HepG2 (cell line): ENCODE results near the gene ZNF608. TPM values are rescaled to one million over a fixed set of nuclear protein-coding genes. Genes with fewer than 3 reads are reported as not detected.

ENCODE experiments used
- ATAC-seq: fragments of 200-7000 bp; cut with Tn5 transposase; 3 replicates; pipeline ENCODE4 v1.9.1; 2020; ENCODE audit warnings: mild to moderate bottlenecking, moderate library complexity
- BruUV-seq: library from RNA; stranded (reverse); fragments of 400-500 nt; replicated peaks from 2 replicates; lab custom pipeline; 2021; lab: Mats Ljungman, UMichigan
- CTCF ChIA-PET: fragments of 300-600 bp; formaldehyde crosslinking; extraction: SDS; loops from one replicate; lab custom pipeline; 2021; ENCODE audit warnings: low total read pairs, inconsistent platforms, low intra/inter-chr PET ratio; lab: Yijun Ruan, JAX
- POLR2A ChIA-PET: fragments of 350-600 bp; sonication (Branson Sonifier 250); formaldehyde crosslinking; loops from one replicate; lab custom pipeline; 2020; ENCODE audit warnings: antibody characterized with exemption, inconsistent platforms; lab: Yijun Ruan, JAX
- DNase-seq: peaks from one replicate; pipeline ENCODE4 v3.0.0-alpha.2; 2015; ENCODE audit warnings: low spot score
- FAIRE-seq: peaks from 3 replicates; lab custom pipeline; 2011; peaks lifted over from hg19 to GRCh38; lab: Jason Lieb, UNC
- H2AFZ ChIP-seq: one replicate; pipeline ENCODE4 v1.6.1; 2011; ENCODE audit warnings: low read length, inconsistent platforms
- H3K27ac ChIP-seq: fragments of 300-600 bp; 3 replicates; pipeline ENCODE4 v1.8.0; 2011; ENCODE audit warnings: mixed run types, mild to moderate bottlenecking, mixed read lengths, low read length, inconsistent platforms; ENCODE audit not compliant: insufficient read depth; ENCODE audit errors: extremely low read length
- H3K27me3 ChIP-seq, 2 experiments: fragments of 200-600 bp in 1 of 2; 2 replicates in 1 of 2; 3 replicates in 1 of 2; pipeline versions ENCODE4 v1.6.0 to v1.8.0; 2011; ENCODE audit warnings: low read length in 2 of 2, mild to moderate bottlenecking in 2 of 2, moderate library complexity in 2 of 2, inconsistent platforms in 1 of 2; ENCODE audit not compliant: insufficient read depth in 2 of 2, control insufficient read depth in 1 of 2
- H3K36me3 ChIP-seq, 2 experiments: fragments of 200-600 bp in 1 of 2; replicated peaks in 1 of 2; 2 replicates in 1 of 2; 3 replicates in 1 of 2; pipeline versions ENCODE4 v1.5.1 to v1.8.0; 2011; ENCODE audit warnings: low read length in 2 of 2, inconsistent platforms in 1 of 2; ENCODE audit not compliant: insufficient read depth in 2 of 2, control insufficient read depth in 1 of 2
- H3K4me1 ChIP-seq: 2 replicates; pipeline ENCODE4 v1.5.1; 2012; ENCODE audit warnings: low read length, inconsistent platforms; ENCODE audit not compliant: insufficient read depth
- H3K4me2 ChIP-seq: 2 replicates; pipeline ENCODE4 v1.6.0; 2011; ENCODE audit warnings: low read depth, low read length, inconsistent platforms
- H3K4me3 ChIP-seq, 3 experiments: fragments of 200-600 bp in 1 of 3; sonication (generic), shearing (Covaris generic) in 1 of 3; replicated peaks in 1 of 3; 2 replicates each; pipeline ENCODE4 v1.5.1; 2011 to 2016; ENCODE audit warnings: low read length in 3 of 3, inconsistent platforms in 2 of 3, low read depth in 2 of 3, mild to moderate bottlenecking in 2 of 3, control low read depth in 1 of 3, mixed read lengths in 1 of 3; ENCODE audit not compliant: insufficient read depth in 1 of 3
- H3K79me2 ChIP-seq: one replicate; pipeline ENCODE4 v1.6.1; 2011; ENCODE audit warnings: low read length, inconsistent platforms; ENCODE audit not compliant: insufficient read depth
- H3K9ac ChIP-seq: 2 replicates; pipeline ENCODE4 v1.6.0; 2011; ENCODE audit warnings: mild to moderate bottlenecking, low read depth, low read length, inconsistent platforms; ENCODE audit not compliant: insufficient read depth
- H3K9me3 ChIP-seq: 2 replicates; pipeline ENCODE4 v1.5.1; 2012; ENCODE audit warnings: mild to moderate bottlenecking, low read length
- H4K20me1 ChIP-seq: 2 replicates; pipeline ENCODE4 v1.6.0; 2011; ENCODE audit warnings: inconsistent platforms, mild to moderate bottlenecking, low read length, moderate library complexity; ENCODE audit not compliant: insufficient read depth
- ATM ChIP-seq: fragments of 450-650 bp; IDR thresholded peaks from 2 replicates; pipeline ENCODE4 v1.7.1; 2017; ENCODE audit warnings: mild to moderate bottlenecking, borderline replicate concordance
- HNRNPL ChIP-seq: fragments of 200-400 bp; formaldehyde crosslinking; IDR thresholded peaks from 2 replicates; pipeline ENCODE4 v1.6.1; 2017; ENCODE audit warnings: mild to moderate bottlenecking, low read depth, low read length
- PAWR ChIP-seq: sonication (generic); formaldehyde crosslinking; IDR thresholded peaks from 2 replicates; pipeline ENCODE4 v1.4.0; 2020; ENCODE audit warnings: missing genetic modification reagents, mild to moderate bottlenecking, borderline replicate concordance
- RELA ChIP-seq: sonication (generic); formaldehyde crosslinking; IDR thresholded peaks from 2 replicates; pipeline ENCODE4 v1.4.0; 2020; ENCODE audit warnings: missing genetic modification reagents
- ZBTB21 ChIP-seq: sonication (generic); formaldehyde crosslinking; IDR thresholded peaks from 2 replicates; pipeline ENCODE4 v1.4.0; 2020; ENCODE audit warnings: missing genetic modification reagents
- ZFP36L1 ChIP-seq: sonication (generic); formaldehyde crosslinking; IDR thresholded peaks from 2 replicates; pipeline ENCODE4 v1.8.0; 2022; ENCODE audit warnings: mild to moderate bottlenecking, missing genetic modification reagents, moderate library complexity
- ZNF234 ChIP-seq: sonication (generic); formaldehyde crosslinking; conservative IDR thresholded peaks from 2 replicates; pipeline ENCODE4 v1.5.1; 2020; ENCODE audit warnings: mild to moderate bottlenecking, missing genetic modification reagents
- ZNF329 ChIP-seq: sonication (generic); formaldehyde crosslinking; IDR thresholded peaks from 2 replicates; pipeline ENCODE4 v1.9.0; 2021; ENCODE audit warnings: low read depth, mild to moderate bottlenecking, missing genetic modification reagents
- ZNF549 ChIP-seq: sonication (generic); formaldehyde crosslinking; IDR thresholded peaks from 2 replicates; pipeline ENCODE4 v1.5.0; 2020; ENCODE audit warnings: missing genetic modification reagents
- ZNF563 ChIP-seq: sonication (generic); formaldehyde crosslinking; IDR thresholded peaks from 2 replicates; pipeline ENCODE4 v1.8.0; 2022; ENCODE audit warnings: mild to moderate bottlenecking, moderate library complexity, missing genetic modification reagents
- ZSCAN29 ChIP-seq: sonication (generic); formaldehyde crosslinking; conservative IDR thresholded peaks from 2 replicates; pipeline ENCODE4 v1.4.0; 2020; ENCODE audit warnings: mild to moderate bottlenecking, missing genetic modification reagents
- ZZZ3 ChIP-seq: sonication (generic); formaldehyde crosslinking; IDR thresholded peaks from 2 replicates; pipeline ENCODE4 v1.4.0; 2020; ENCODE audit warnings: missing genetic modification reagents, mild to moderate bottlenecking, borderline replicate concordance
- WGBS: methylation state at CpG from one replicate; pipeline ENCODE4 v1.1.6; 2017; ENCODE audit warnings: low lambda C conversion rate; 5-methylcytosine and 5-hydroxymethylcytosine counted together
- in situ Hi-C: cut with HindIII; loops from 2 replicates; pipeline ENCODE4 v1.10.0; 2017; ENCODE audit warnings: low pct_unique_long_range_greater_than_20kb; ENCODE audit not compliant: extremely low pct_ligation_motif_present
- intact Hi-C: fragments of 100-400 bp; cut with micrococcal nuclease; formaldehyde crosslinking; loops from one replicate; pipeline ENCODE4 v1.10.0; 2022; ENCODE audit not compliant: unreplicated experiment
- polyA plus RNA-seq, 8 experiments: library from polyadenylated mRNA; depleted of rRNA in 3 of 8; stranded (reverse) in 7 of 8; unstranded in 1 of 8; fragments of >200 nt; fragmentation: Illumina TruSeq in 4 of 8; extraction: Trizol in 4 of 8; gene quantifications; 2 replicates each; pipeline versions ENCODE4 v1.2.1 to v1.2.3, GENCODE V29; 2011 to 2016; ENCODE audit warnings: low read depth in 4 of 8, missing spikeins in 1 of 8, mixed read lengths in 1 of 8; ENCODE audit not compliant: insufficient read depth in 1 of 8
- total RNA-seq, 5 experiments: library from RNA; depleted of rRNA; stranded (reverse); fragments of >200 nt; fragmentation: Illumina TruSeq; extraction: Trizol; gene quantifications; 2 replicates each; pipeline ENCODE4 v1.2.3, GENCODE V29; 2016; ENCODE audit warnings: low read depth in 1 of 5
- TF ChIP-seq, protein P1 (sequence below): sonication (generic); formaldehyde crosslinking; conservative IDR thresholded peaks from 2 replicates; pipeline ENCODE4 v1.4.0; 2020; ENCODE audit warnings: missing genetic modification reagents
- TF ChIP-seq, protein P2 (sequence below): sonication (generic); formaldehyde crosslinking; IDR thresholded peaks from 2 replicates; pipeline ENCODE4 v1.5.1; 2020; ENCODE audit warnings: missing genetic modification reagents, mild to moderate bottlenecking, borderline replicate concordance

ZNF608 gene
- total and polyA plus RNA-seq, 2 of the 13 experiments (the other 11 are each of a cell fraction or from before 2014, with no cell fraction given) = 0.66 to 0.91 TPM

DNA sequence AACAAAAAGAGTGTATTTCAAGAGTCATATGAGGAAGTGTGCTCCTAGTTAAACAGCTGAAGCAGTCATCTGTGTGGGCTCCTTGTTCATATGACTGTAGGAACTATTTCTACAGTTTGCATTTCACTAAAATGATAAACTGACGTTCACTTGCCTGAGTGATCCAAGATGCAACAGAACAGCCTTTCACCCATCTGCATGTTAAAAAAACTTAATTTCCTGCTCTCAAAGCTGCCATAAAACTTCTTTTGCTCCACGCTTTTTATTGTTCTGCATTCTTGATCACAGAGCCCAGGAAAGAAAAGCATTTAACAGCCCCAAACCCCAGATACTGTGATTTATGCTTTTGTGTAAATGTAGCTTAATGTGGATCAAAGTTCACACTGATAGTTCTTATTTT is 43.9 kb downstream of the ZNF608 start:
- ATAC-seq = no peak

More for the DNA sequence above, 43.9 kb downstream of the ZNF608 start:
- H3K4me3 ChIP-seq = no peak overlapping the region
- ChIA-PET CTCF (no interaction called here), POLR2A (no interaction called here)
- no peak overlapping the region for H3K27ac ChIP-seq
- 32% methylated on average over 2 of the region's 2 CpGs for WGBS
- no peaks in the 10 kb centered on the region for H3K9me3 ChIP-seq
- no peak overlapping the region for H2AFZ ChIP-seq
- no peaks in the 10 kb centered on the region for H4K20me1 ChIP-seq
- H3K4me2 ChIP-seq = no peak overlapping the region
- no peak for TF ChIP-seq ZNF329 (CRISPR knock-in tag)
- no peak for TF ChIP-seq ZNF563 (CRISPR knock-in tag)
- TF ChIP-seq, protein P1, sequence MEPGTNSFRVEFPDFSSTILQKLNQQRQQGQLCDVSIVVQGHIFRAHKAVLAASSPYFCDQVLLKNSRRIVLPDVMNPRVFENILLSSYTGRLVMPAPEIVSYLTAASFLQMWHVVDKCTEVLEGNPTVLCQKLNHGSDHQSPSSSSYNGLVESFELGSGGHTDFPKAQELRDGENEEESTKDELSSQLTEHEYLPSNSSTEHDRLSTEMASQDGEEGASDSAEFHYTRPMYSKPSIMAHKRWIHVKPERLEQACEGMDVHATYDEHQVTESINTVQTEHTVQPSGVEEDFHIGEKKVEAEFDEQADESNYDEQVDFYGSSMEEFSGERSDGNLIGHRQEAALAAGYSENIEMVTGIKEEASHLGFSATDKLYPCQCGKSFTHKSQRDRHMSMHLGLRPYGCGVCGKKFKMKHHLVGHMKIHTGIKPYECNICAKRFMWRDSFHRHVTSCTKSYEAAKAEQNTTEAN = no peak
- no peak for TF ChIP-seq ZBTB21 (CRISPR knock-in tag)
- no peak for TF ChIP-seq ZNF549 (CRISPR knock-in tag)
- no peak for TF ChIP-seq ZSCAN29 (CRISPR knock-in tag)
- TF ChIP-seq ZNF234 (CRISPR knock-in tag) = no peak
- TF ChIP-seq HNRNPL = no peak
- no peak for TF ChIP-seq PAWR (CRISPR knock-in tag)
- TF ChIP-seq ATM = no peak
- no peak for TF ChIP-seq RELA
- no peak for TF ChIP-seq ZZZ3 (CRISPR knock-in tag)
- no peak for TF ChIP-seq ZFP36L1 (CRISPR knock-in tag)
- TF ChIP-seq, protein P2, sequence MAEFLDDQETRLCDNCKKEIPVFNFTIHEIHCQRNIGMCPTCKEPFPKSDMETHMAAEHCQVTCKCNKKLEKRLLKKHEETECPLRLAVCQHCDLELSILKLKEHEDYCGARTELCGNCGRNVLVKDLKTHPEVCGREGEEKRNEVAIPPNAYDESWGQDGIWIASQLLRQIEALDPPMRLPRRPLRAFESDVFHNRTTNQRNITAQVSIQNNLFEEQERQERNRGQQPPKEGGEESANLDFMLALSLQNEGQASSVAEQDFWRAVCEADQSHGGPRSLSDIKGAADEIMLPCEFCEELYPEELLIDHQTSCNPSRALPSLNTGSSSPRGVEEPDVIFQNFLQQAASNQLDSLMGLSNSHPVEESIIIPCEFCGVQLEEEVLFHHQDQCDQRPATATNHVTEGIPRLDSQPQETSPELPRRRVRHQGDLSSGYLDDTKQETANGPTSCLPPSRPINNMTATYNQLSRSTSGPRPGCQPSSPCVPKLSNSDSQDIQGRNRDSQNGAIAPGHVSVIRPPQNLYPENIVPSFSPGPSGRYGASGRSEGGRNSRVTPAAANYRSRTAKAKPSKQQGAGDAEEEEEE (CRISPR knock-in tag) = no peak
- intact Hi-C loops (no loop called here), in situ Hi-C loops (no loop called here)
- H3K27me3 ChIP-seq = no peaks in the 10 kb centered on the region; a peak in 1 of 5 replicates
- FAIRE-seq (no peak), DNase-seq (no peak)
- no peaks in the 10 kb centered on the region for H3K79me2 ChIP-seq
- no peaks in the 10 kb centered on the region for H3K36me3 ChIP-seq
- H3K9ac ChIP-seq = no peak overlapping the region
- BruUV-seq = no TSS peak
- peaks cover 20% of the 10 kb centered on the region for H3K4me1 ChIP-seq
